ENCODE results near the gene FOXE3.
A peak's percentile ranks its signal among the peaks of the same experiment; 100 is the strongest.

FOXE3 gene

DNA sequence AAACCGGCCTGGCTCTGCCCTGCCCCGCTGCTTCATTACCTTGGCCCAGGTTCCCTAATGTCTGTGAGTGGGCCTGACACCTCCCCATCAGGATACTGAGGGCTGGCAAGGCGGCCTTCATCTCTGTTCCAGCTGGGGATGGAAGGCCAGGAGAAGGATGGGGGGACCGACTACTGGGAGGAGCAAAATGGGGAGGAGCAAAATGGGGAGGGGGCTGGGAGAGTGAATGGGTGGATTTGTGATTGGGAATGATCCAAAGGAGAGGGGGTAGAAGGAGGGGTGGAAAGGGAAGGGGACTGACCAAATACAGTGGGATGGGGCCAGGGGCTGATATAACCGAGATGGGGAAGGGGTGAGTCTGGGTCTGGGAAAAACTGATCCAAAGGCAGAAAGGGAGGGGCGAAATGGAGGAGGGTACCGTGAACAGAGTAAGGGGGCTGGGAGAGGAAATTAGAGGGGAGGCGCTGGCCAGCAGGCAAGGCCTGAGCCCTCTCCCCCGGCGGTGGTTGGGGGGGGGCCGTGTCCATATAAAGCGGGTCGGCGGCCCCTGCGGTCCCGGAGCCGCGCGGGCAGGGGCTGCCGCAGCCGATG lies at the start of gene FOXE3:
TSS of gene FOXE3 (plus strand) at position 558 of the 591 bp plus-strand sequence. CDS start at position 589, 31 bp downstream.
- H3K27me3 Mint-ChIP-seq = peaks cover 33% of the 10 kb centered on the region
- peak within 1 kb of the TSS; percentile 54 for H3K4me3 Mint-ChIP-seq
- H3K27ac Mint-ChIP-seq = no peak within 1 kb of the TSS
- no peaks in the 10 kb centered on the region for H3K4me1 Mint-ChIP-seq
- H3K9me3 Mint-ChIP-seq = no peaks in the 10 kb centered on the region
- H3K36me3 Mint-ChIP-seq = no peaks in the 10 kb centered on the region

GRCh38 chr1:47367651-47368050 lies 48.4 kb upstream of the FOXE3 start:
- peaks cover 6% of the 10 kb centered on the region for H3K4me1 Mint-ChIP-seq
- peaks cover 9% of the 10 kb centered on the region for H3K36me3 Mint-ChIP-seq
- H3K9me3 Mint-ChIP-seq = no peaks in the 10 kb centered on the region
- H3K4me3 Mint-ChIP-seq = no peak overlapping the region
- no peaks in the 10 kb centered on the region for H3K27me3 Mint-ChIP-seq
- H3K27ac Mint-ChIP-seq = no peak overlapping the region

- Mint-ChIP-seq H3K27me3 (no peaks in the 10 kb centered on the region), H3K27ac (no peak overlapping the region), H3K4me1 (no peaks in the 10 kb centered on the region), H3K4me3 (no peak overlapping the region), H3K9me3 (no peaks in the 10 kb centered on the region), H3K36me3 (peaks cover 9% of the 10 kb centered on the region)
These were observed 45.0 kb upstream of the FOXE3 start for GRCh38 chr1:47371016-47371517.

GRCh38 chr1:47374501-47374900 lies 41.6 kb upstream of the FOXE3 start:
- Mint-ChIP-seq H3K36me3 (peaks cover 12% of the 10 kb centered on the region), H3K9me3 (no peaks in the 10 kb centered on the region)

GRCh38 chr1:47378147-47378546 lies 37.9 kb upstream of the FOXE3 start:
- Mint-ChIP-seq H3K27ac (no peak overlapping the region), H3K27me3 (no peaks in the 10 kb centered on the region), H3K4me1 (no peaks in the 10 kb centered on the region), H3K9me3 (no peaks in the 10 kb centered on the region), H3K36me3 (peaks cover 9% of the 10 kb centered on the region), H3K4me3 (no peak overlapping the region)

More at GRCh38 chr1:47374501-47374900, 41.6 kb upstream of the FOXE3 start:
- no peaks in the 10 kb centered on the region for H3K27me3 Mint-ChIP-seq
- no peak overlapping the region for H3K4me3 Mint-ChIP-seq
- no peaks in the 10 kb centered on the region for H3K4me1 Mint-ChIP-seq
- peak overlapping the region; percentile 30 for H3K27ac Mint-ChIP-seq

- peaks cover 11% of the 10 kb centered on the region for H3K36me3 Mint-ChIP-seq
- H3K9me3 Mint-ChIP-seq = no peaks in the 10 kb centered on the region
- H3K4me3 Mint-ChIP-seq = no peak overlapping the region
- no peak overlapping the region for H3K27ac Mint-ChIP-seq
- no peaks in the 10 kb centered on the region for H3K4me1 Mint-ChIP-seq
- no peaks in the 10 kb centered on the region for H3K27me3 Mint-ChIP-seq
These were observed 35.4 kb upstream of the FOXE3 start for GRCh38 chr1:47380699-47381098.

- peaks cover 11% of the 10 kb centered on the region for H3K36me3 Mint-ChIP-seq
- H3K4me3 Mint-ChIP-seq = no peak overlapping the region
- H3K27ac Mint-ChIP-seq = no peak overlapping the region
- H3K9me3 Mint-ChIP-seq = no peaks in the 10 kb centered on the region
- H3K4me1 Mint-ChIP-seq = no peaks in the 10 kb centered on the region
- H3K27me3 Mint-ChIP-seq = no peaks in the 10 kb centered on the region
These were observed 33.6 kb upstream of the FOXE3 start for GRCh38 chr1:47382399-47382983.

- H3K9me3 Mint-ChIP-seq = no peaks in the 10 kb centered on the region
- no peak overlapping the region for H3K27ac Mint-ChIP-seq
- H3K4me3 Mint-ChIP-seq = no peak overlapping the region
- H3K36me3 Mint-ChIP-seq = peaks cover 9% of the 10 kb centered on the region
- H3K4me1 Mint-ChIP-seq = no peaks in the 10 kb centered on the region
- no peaks in the 10 kb centered on the region for H3K27me3 Mint-ChIP-seq
These were observed 32.0 kb upstream of the FOXE3 start for GRCh38 chr1:47384083-47384482.

DNA sequence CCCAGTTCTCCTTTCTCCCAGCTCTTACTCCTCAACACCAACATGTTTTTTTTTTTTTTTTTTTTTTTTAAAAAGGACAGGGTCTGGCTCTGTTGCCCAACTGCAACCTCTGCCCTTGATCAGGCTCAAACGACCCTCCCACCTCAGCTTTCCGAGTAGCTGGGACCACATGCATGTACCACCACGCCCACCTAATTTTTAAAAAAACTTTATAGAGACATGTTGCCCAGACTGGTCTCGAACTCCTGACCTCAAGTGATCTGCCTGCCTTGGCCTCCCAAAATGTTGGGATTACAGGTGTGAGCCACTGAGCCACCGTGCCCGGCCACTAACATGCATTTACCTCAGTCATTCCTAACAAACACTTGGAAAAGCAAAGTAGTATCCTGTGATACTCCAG lies 31.1 kb upstream of the FOXE3 start:
- Mint-ChIP-seq H3K36me3 (peaks cover 2% of the 10 kb centered on the region), H3K9me3 (no peaks in the 10 kb centered on the region), H3K27ac (no peak overlapping the region), H3K4me1 (no peaks in the 10 kb centered on the region), H3K4me3 (no peak overlapping the region), H3K27me3 (no peaks in the 10 kb centered on the region)

- H3K36me3 Mint-ChIP-seq = peaks cover 2% of the 10 kb centered on the region
- no peak overlapping the region for H3K4me3 Mint-ChIP-seq
- H3K27me3 Mint-ChIP-seq = no peaks in the 10 kb centered on the region
- H3K27ac Mint-ChIP-seq = no peak overlapping the region
- H3K9me3 Mint-ChIP-seq = no peaks in the 10 kb centered on the region
- no peaks in the 10 kb centered on the region for H3K4me1 Mint-ChIP-seq
These were observed 29.8 kb upstream of the FOXE3 start for GRCh38 chr1:47386268-47386667.

GRCh38 chr1:47388030-47388890 lies 27.8 kb upstream of the FOXE3 start:
- Mint-ChIP-seq H3K27ac (no peak overlapping the region), H3K36me3 (peaks cover 2% of the 10 kb centered on the region), H3K27me3 (peaks cover 2% of the 10 kb centered on the region), H3K4me1 (no peaks in the 10 kb centered on the region), H3K9me3 (no peaks in the 10 kb centered on the region), H3K4me3 (no peak overlapping the region)

DNA sequence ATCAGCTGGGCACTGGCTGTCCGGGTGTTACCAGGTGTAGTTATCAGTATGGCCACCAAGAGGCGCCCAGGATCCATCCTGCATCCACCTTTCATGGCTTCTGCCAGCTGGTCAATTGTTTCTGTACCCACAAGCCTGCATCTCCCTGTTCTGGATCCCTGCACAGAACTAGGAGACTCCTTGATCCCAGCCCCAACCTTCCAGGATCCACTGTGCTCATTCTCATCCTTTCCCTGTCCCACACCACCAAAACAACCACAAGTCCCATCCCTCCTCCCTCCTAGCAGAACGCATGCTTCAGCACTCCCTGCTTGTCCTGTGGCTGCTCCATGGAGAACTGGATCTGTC lies 27.2 kb upstream of the FOXE3 start:
- H3K36me3 Mint-ChIP-seq = peaks cover 2% of the 10 kb centered on the region
- no peak overlapping the region for H3K4me3 Mint-ChIP-seq
- H3K27ac Mint-ChIP-seq = no peak overlapping the region
- peaks cover 2% of the 10 kb centered on the region for H3K27me3 Mint-ChIP-seq
- no peaks in the 10 kb centered on the region for H3K4me1 Mint-ChIP-seq
- no peaks in the 10 kb centered on the region for H3K9me3 Mint-ChIP-seq

- no peaks in the 10 kb centered on the region for H3K4me1 Mint-ChIP-seq
- H3K9me3 Mint-ChIP-seq = no peaks in the 10 kb centered on the region
- H3K27ac Mint-ChIP-seq = no peak overlapping the region
- H3K36me3 Mint-ChIP-seq = no peaks in the 10 kb centered on the region
- H3K27me3 Mint-ChIP-seq = peaks cover 7% of the 10 kb centered on the region
- H3K4me3 Mint-ChIP-seq = no peak overlapping the region
These were observed 26.4 kb upstream of the FOXE3 start for GRCh38 chr1:47389731-47390130.

DNA sequence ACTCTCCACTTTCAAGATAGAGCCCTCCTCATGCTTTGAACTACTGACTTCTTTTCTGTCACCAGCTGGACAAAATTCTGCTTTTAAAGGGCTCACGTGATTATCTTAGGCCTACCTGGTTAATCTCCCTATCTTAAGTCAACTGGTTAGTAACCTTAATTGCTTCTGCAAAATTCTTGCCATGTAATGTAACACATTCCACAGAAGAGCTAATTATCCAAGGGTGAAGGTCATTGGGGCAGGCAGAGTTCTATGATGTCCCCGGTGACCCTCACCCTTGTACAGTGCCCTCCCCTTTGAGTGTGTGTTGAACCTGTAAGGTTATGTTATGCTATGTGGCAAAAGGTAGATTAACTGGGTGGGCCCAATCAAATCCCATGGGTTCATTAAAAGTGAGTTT lies 25.2 kb upstream of the FOXE3 start:
- peaks cover 7% of the 10 kb centered on the region for H3K27me3 Mint-ChIP-seq
- no peaks in the 10 kb centered on the region for H3K9me3 Mint-ChIP-seq
- no peak overlapping the region for H3K27ac Mint-ChIP-seq
- no peak overlapping the region for H3K4me3 Mint-ChIP-seq
- no peaks in the 10 kb centered on the region for H3K4me1 Mint-ChIP-seq
- no peaks in the 10 kb centered on the region for H3K36me3 Mint-ChIP-seq

DNA sequence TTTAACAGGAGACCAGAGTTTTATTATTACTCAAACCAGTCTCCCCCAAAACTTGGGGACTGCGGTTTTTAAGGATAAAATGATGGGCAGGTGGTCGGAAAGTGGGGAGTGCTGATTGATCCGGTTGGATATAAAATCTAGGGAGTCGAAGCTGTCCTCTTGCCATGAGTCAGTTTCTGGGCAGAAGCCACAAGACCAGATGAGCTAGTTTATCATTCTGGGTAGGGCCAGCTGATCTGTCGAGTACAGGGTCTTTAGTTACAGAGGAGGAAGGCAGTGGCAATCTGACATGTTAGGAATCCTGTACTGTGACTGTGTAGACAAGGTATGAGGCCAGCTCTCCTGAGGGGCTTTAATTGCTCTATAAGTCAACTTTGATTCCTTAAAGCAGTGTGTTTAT lies 22.9 kb upstream of the FOXE3 start:
- Mint-ChIP-seq H3K36me3 (no peaks in the 10 kb centered on the region), H3K4me3 (no peak overlapping the region), H3K27ac (no peak overlapping the region), H3K4me1 (no peaks in the 10 kb centered on the region), H3K9me3 (no peaks in the 10 kb centered on the region), H3K27me3 (peaks cover 10% of the 10 kb centered on the region)

DNA sequence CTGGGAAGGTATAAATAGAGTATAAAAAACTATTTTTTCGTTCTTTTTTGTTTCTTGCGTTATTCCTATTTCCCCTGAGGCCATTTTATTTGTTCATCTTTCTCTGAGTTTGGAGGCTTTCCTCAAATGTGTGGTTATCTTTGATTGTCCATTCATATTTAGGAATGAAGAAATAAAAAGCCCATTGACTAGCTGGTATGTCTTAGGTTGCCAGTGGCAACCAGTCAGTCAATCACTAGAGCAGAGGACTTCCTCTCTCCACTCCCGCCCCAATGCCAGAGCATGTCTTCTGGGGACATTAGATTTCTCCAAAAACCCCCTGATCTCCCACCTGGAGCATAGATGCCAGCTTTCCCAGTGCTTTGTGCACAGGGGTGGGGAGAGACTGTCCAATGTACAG lies 20.7 kb upstream of the FOXE3 start:
- no peak overlapping the region for H3K27ac Mint-ChIP-seq
- H3K27me3 Mint-ChIP-seq = peaks cover 12% of the 10 kb centered on the region
- H3K4me3 Mint-ChIP-seq = no peak overlapping the region
- H3K36me3 Mint-ChIP-seq = no peaks in the 10 kb centered on the region
- H3K9me3 Mint-ChIP-seq = no peaks in the 10 kb centered on the region
- H3K4me1 Mint-ChIP-seq = no peaks in the 10 kb centered on the region

Data from activated naive CD4-positive, alpha-beta T cell treated with anti-CD3 and anti-CD28 coated beads, Interleukin-2, amount 50 U/mL, for 24 hours (primary cell).